DND-41 (cell line): ENCODE results near the gene IFFO2.

Experiments
- ATAC-seq: fragments of 200-7000 bp; cut with Tn5 transposase; 3 replicates; pipeline ENCODE4 v1.9.1; 2021; ENCODE audit warnings: low read depth; ENCODE audit not compliant: insufficient read depth
- DNase-seq: peaks from one replicate; pipeline ENCODE4 v3.0.0-alpha.2; 2020
- H2AFZ ChIP-seq: 2 replicates; pipeline ENCODE4 v1.6.0; 2012; ENCODE audit warnings: low read depth, low read length
- H3K27ac ChIP-seq: 2 replicates; pipeline ENCODE4 v1.5.1; 2012; ENCODE audit warnings: low read length, inconsistent platforms
- H3K27me3 ChIP-seq: fragments of 200-600 bp; sonication (generic); 2 replicates; pipeline ENCODE4 v1.6.0; 2012; ENCODE audit warnings: low read length, mild to moderate bottlenecking, inconsistent platforms; ENCODE audit not compliant: insufficient read depth, poor library complexity
- H3K36me3 ChIP-seq: 2 replicates; pipeline ENCODE4 v1.5.1; 2012; ENCODE audit warnings: low read length, inconsistent platforms; ENCODE audit not compliant: insufficient read depth
- H3K4me1 ChIP-seq: 2 replicates; pipeline ENCODE4 v1.5.1; 2012; ENCODE audit warnings: mild to moderate bottlenecking, low read length; ENCODE audit not compliant: insufficient read depth
- H3K4me2 ChIP-seq: 2 replicates; pipeline ENCODE4 v1.6.0; 2012; ENCODE audit warnings: mild to moderate bottlenecking, moderate library complexity, low read length, inconsistent platforms; ENCODE audit not compliant: insufficient read depth
- H3K4me3 ChIP-seq, 2 experiments: fragments of 200-600 bp in 1 of 2; shearing (Covaris generic) in 1 of 2; 2 replicates each; pipeline ENCODE4 v1.5.1; 2012 to 2016; ENCODE audit warnings: inconsistent platforms in 2 of 2, low read length in 2 of 2, mild to moderate bottlenecking in 2 of 2, low read depth in 1 of 2, moderate library complexity in 1 of 2
- H3K79me2 ChIP-seq: 2 replicates; pipeline ENCODE4 v1.6.0; 2012; ENCODE audit warnings: low read length, inconsistent platforms; ENCODE audit not compliant: insufficient read depth
- H3K9ac ChIP-seq: 2 replicates; pipeline ENCODE4 v1.6.0; 2012; ENCODE audit warnings: low read depth, mild to moderate bottlenecking, inconsistent platforms, low read length, moderate library complexity
- H3K9me3 ChIP-seq: 2 replicates; pipeline ENCODE4 v1.5.1; 2012; ENCODE audit warnings: low read length, moderate library complexity, mild to moderate bottlenecking, inconsistent platforms; ENCODE audit not compliant: insufficient read depth, severe bottlenecking
- H4K20me1 ChIP-seq: 2 replicates; pipeline ENCODE4 v1.6.0; 2012; ENCODE audit warnings: low read length; ENCODE audit not compliant: insufficient read depth
- EZH2 ChIP-seq: IDR thresholded peaks from 3 replicates; pipeline ENCODE4 v1.6.1; 2012; ENCODE audit warnings: borderline replicate concordance, low read depth, mild to moderate bottlenecking, moderate library complexity, low read length, inconsistent platforms; ENCODE audit not compliant: severe bottlenecking
- TF ChIP-seq, protein P1 (sequence below): IDR thresholded peaks from 2 replicates; pipeline ENCODE4 v1.5.1; 2012; ENCODE audit warnings: borderline replicate concordance, low read length, moderate library complexity, mild to moderate bottlenecking; ENCODE audit not compliant: poor library complexity, severe bottlenecking; ENCODE audit errors: extremely low read depth

The IFFO2 gene

DNA sequence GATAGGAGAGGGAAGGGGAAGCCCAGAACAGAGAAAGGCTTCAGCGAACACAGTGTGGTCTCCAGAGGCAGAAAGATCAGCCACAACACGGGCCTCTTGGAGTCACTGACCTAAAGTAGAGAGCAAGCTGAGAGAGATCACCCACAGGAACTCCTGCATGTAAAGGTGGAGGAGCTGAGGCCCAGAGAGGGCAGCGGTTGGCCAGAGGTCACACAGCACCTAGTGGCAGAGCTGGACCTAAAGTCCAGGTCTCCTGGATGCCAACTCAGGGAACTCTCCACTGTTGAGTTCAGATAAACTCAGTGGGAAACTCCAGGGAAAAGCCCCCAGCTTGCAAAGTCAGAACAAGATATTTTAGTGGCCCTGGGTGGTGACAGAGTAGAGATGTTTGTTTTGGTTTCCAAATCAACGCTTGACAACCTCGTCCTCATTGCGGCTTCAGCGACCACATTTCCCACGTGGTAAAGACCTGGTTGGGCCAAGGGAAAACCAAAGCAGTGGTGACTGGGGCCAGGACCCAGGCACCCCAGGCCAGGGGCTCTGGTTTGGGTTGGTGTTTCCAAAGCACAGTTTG is 4.6 kb downstream of the IFFO2 start:
- H3K27ac ChIP-seq = no peak overlapping the region
- H3K4me3 ChIP-seq = no peak overlapping the region
- no peaks in the 10 kb centered on the region for H3K36me3 ChIP-seq
- no peak overlapping the region for H3K9ac ChIP-seq
- no peak for TF ChIP-seq EZH2
- TF ChIP-seq, protein P1, sequence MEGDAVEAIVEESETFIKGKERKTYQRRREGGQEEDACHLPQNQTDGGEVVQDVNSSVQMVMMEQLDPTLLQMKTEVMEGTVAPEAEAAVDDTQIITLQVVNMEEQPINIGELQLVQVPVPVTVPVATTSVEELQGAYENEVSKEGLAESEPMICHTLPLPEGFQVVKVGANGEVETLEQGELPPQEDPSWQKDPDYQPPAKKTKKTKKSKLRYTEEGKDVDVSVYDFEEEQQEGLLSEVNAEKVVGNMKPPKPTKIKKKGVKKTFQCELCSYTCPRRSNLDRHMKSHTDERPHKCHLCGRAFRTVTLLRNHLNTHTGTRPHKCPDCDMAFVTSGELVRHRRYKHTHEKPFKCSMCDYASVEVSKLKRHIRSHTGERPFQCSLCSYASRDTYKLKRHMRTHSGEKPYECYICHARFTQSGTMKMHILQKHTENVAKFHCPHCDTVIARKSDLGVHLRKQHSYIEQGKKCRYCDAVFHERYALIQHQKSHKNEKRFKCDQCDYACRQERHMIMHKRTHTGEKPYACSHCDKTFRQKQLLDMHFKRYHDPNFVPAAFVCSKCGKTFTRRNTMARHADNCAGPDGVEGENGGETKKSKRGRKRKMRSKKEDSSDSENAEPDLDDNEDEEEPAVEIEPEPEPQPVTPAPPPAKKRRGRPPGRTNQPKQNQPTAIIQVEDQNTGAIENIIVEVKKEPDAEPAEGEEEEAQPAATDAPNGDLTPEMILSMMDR = no peak
- H3K4me1 ChIP-seq = peaks cover 41% of the 10 kb centered on the region
- no peaks in the 10 kb centered on the region for H3K79me2 ChIP-seq
- no peak overlapping the region for H3K4me2 ChIP-seq
- H2AFZ ChIP-seq = no peak overlapping the region
- ATAC-seq (no peak), DNase-seq (no peak)
- no peaks in the 10 kb centered on the region for H3K9me3 ChIP-seq
- H4K20me1 ChIP-seq = peaks cover 37% of the 10 kb centered on the region
- H3K27me3 ChIP-seq = peaks cover 20% of the 10 kb centered on the region

DNA sequence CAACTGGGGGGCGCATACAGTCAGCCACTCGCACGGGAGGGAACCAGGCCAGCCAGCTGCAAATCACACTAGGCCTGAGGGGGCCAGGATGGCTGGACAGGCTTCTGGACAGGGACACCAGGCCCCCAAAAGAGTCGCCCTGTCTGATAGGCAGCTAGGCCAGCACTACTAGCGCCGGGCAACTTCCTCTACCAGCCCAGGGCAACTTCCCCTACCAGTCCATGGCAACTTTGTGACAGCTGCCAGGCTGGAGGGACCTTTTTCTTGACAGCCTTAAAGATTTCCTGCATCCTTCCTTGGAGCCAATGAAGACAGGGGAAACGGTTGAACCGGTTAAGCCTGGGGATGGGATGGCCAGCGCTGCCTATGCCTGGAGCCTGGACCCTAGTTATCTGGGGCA is 5.1 kb downstream of the IFFO2 start:
- H3K27me3 ChIP-seq = peaks cover 20% of the 10 kb centered on the region
- H3K79me2 ChIP-seq = no peaks in the 10 kb centered on the region
- no peak for TF ChIP-seq EZH2
- peaks cover 38% of the 10 kb centered on the region for H3K4me1 ChIP-seq
- peaks cover 37% of the 10 kb centered on the region for H4K20me1 ChIP-seq
- H3K4me3 ChIP-seq = no peak overlapping the region
- no peak overlapping the region for H3K9ac ChIP-seq
- no peak overlapping the region for H2AFZ ChIP-seq
- ATAC-seq (no peak), DNase-seq (no peak)
- H3K9me3 ChIP-seq = no peaks in the 10 kb centered on the region
- H3K4me2 ChIP-seq = no peak overlapping the region
- no peaks in the 10 kb centered on the region for H3K36me3 ChIP-seq
- no peak overlapping the region for H3K27ac ChIP-seq

DNA sequence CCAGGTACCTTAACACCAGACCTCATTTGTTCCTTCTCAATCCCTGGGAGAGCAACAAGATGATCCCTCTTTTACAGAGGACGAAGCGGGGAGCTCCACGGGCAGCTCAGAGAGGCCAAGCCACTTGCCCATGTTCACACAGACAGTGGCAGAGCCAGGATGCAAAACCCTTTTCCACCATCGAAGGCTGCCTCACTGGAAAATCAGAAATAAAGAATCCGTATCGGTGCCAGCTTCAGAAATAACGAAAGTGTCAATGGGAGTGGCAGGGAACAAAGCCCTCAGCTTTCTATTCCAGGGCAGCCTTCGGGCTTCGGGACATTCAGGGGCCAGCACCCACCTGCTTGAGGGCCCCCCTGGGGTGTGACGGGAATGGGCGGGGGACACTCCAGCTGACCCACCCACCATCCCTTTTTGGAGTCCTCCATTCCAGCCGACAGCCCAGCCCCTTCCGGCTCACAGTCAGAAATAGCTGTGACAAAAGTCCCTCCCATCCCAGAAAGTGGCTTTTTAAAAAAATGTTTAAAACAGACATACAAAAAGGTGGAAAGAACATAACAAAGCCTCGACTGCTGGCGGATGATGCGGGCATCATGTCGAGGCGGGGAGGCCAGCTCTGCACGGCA is 6.0 kb downstream of the IFFO2 start:
- H3K4me2 ChIP-seq = no peak overlapping the region
- no peaks in the 10 kb centered on the region for H3K79me2 ChIP-seq
- H3K27me3 ChIP-seq = peaks cover 13% of the 10 kb centered on the region
- H3K27ac ChIP-seq = no peak overlapping the region
- no peak for DNase-seq
- no peak overlapping the region for H2AFZ ChIP-seq
- no peak for ATAC-seq
- H3K4me1 ChIP-seq = peaks cover 32% of the 10 kb centered on the region
- H3K9ac ChIP-seq = no peak overlapping the region
- no peaks in the 10 kb centered on the region for H3K9me3 ChIP-seq
- TF ChIP-seq, protein P1 = no peak
- TF ChIP-seq EZH2 = no peak
- H3K36me3 ChIP-seq = no peaks in the 10 kb centered on the region
- H3K4me3 ChIP-seq = no peak overlapping the region
- H4K20me1 ChIP-seq = peaks cover 34% of the 10 kb centered on the region

DNA sequence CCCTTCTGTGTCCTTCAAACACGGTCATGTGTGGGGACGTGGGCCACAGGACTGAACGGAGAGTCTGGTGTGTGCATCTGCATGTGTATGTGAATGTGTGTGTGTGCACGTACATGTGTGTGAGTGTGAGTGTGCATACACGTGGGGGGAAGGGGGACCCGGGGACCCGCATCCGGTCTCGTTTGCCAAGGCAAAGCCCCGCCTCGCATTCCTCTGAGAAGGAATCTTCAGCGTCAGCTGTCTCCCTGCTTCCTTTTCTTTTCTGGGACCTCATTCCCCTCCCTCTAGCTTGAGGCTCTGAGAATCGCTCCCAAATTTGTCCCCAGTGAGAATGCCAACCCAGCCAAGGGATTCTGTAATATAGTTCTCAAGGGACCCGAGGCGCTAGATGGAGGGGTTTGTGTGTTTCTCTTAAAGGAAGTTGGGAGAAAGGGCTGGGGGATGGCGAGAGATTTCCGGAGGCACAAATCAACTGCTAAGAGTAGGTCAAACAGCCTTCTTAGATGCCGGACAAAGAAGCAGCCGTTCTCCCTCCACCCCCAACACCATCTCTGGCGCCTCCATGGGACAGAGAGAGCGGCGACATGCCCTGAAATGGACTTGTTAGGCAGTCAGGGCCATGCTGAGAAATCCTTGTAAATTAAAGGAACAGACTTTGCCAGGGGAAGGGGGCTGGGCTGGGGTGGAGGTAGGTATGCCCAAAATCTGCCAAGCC is 6.6 kb downstream of the IFFO2 start:
- Histone ChIP-seq H2AFZ (no peak overlapping the region), H3K79me2 (no peaks in the 10 kb centered on the region), H4K20me1 (peaks cover 30% of the 10 kb centered on the region), H3K9ac (no peak overlapping the region), H3K9me3 (no peaks in the 10 kb centered on the region), H3K27me3 (peaks cover 6% of the 10 kb centered on the region), H3K4me2 (no peak overlapping the region), H3K36me3 (no peaks in the 10 kb centered on the region), H3K4me3 (no peak overlapping the region), H3K27ac (no peak overlapping the region), H3K4me1 (peaks cover 25% of the 10 kb centered on the region)
- ATAC-seq (no peak), DNase-seq (no peak)
- TF ChIP-seq, protein P1 = no peak
- TF ChIP-seq EZH2 = no peak
